Activated CD8-positive, alpha-beta memory T cell treated with anti-CD3 and anti-CD28 coated beads, Interleukin-2, amount 10 ng/mL, durations not matched to agents 7 days and 5 days (primary cell): ENCODE measurements around the gene EXOC6B. TPM values are rescaled to one million over a fixed set of nuclear protein-coding genes. Genes with fewer than 3 reads are reported as not detected.

ENCODE experiments used
- ATAC-seq: fragments of 150-1000 bp; cut with Tn5 transposase; one replicate; pipeline ENCODE4 v1.10.0; 2021; ENCODE audit warnings: moderate library complexity
- CTCF ChIA-PET: fragments of 350-600 bp; sonication (Branson Sonifier 250); formaldehyde crosslinking; loops from one replicate; lab custom pipeline; 2021; ENCODE audit warnings: antibody characterized with exemption; lab: Charles Lee
- DNase-seq: peaks from one replicate; pipeline ENCODE4 v3.0.0-alpha.2; 2020
- H3K27ac Mint-ChIP-seq: one replicate; pipeline ENCODE4 v1.8.0; 2021; ENCODE audit warnings: mild to moderate bottlenecking, mixed read lengths
- H3K27me3 Mint-ChIP-seq: one replicate; pipeline ENCODE4 v1.8.0; 2021; ENCODE audit warnings: mixed read lengths
- H3K36me3 Mint-ChIP-seq: one replicate; pipeline ENCODE4 v1.8.0; 2021; ENCODE audit warnings: mild to moderate bottlenecking, mixed read lengths
- H3K4me1 Mint-ChIP-seq: one replicate; pipeline ENCODE4 v1.8.0; 2021; ENCODE audit warnings: mixed read lengths
- H3K4me3 Mint-ChIP-seq: one replicate; pipeline ENCODE4 v1.8.0; 2021; ENCODE audit warnings: mild to moderate bottlenecking, moderate library complexity, mixed read lengths
- H3K9me3 Mint-ChIP-seq: one replicate; pipeline ENCODE4 v1.8.0; 2022; ENCODE audit warnings: low read depth, mixed read lengths
- total RNA-seq, 2 experiments: library from RNA; stranded (reverse); gene quantifications; one replicate each; pipeline ENCODE4 v1.2.3, GENCODE V29; 2021

The EXOC6B gene
- total RNA-seq, 2 experiments from 2014 or later = 14.1 to 22.8 TPM

GRCh38 chr2:72316774-72317173 lies 509.1 kb downstream of the EXOC6B start:
- Mint-ChIP-seq H3K27ac (no peak overlapping the region), H3K27me3 (no peaks in the 10 kb centered on the region), H3K4me3 (no peak overlapping the region), H3K36me3 (no peaks in the 10 kb centered on the region), H3K4me1 (no peaks in the 10 kb centered on the region), H3K9me3 (no peaks in the 10 kb centered on the region)
- CTCF ChIA-PET = no interaction called here
- DNase-seq (no peak), ATAC-seq (no peak)

GRCh38 chr2:72300147-72300684 lies 525.6 kb downstream of the EXOC6B start:
- peaks cover 4% of the 10 kb centered on the region for H3K27me3 Mint-ChIP-seq
- H3K36me3 Mint-ChIP-seq = no peaks in the 10 kb centered on the region
- H3K4me3 Mint-ChIP-seq = no peak overlapping the region
- ATAC-seq = no peak
- H3K27ac Mint-ChIP-seq = no peak overlapping the region
- DNase-seq = no peak
- CTCF ChIA-PET = no interaction called here
- H3K9me3 Mint-ChIP-seq = peaks cover 7% of the 10 kb centered on the region
- no peaks in the 10 kb centered on the region for H3K4me1 Mint-ChIP-seq

- H3K27ac Mint-ChIP-seq = no peak overlapping the region
- no peak for ATAC-seq
- peaks cover 4% of the 10 kb centered on the region for H3K27me3 Mint-ChIP-seq
- no peaks in the 10 kb centered on the region for H3K4me1 Mint-ChIP-seq
- H3K4me3 Mint-ChIP-seq = no peak overlapping the region
- H3K36me3 Mint-ChIP-seq = no peaks in the 10 kb centered on the region
- no peak for DNase-seq
- CTCF ChIA-PET = no interaction called here
- peaks cover 3% of the 10 kb centered on the region for H3K9me3 Mint-ChIP-seq
These were observed 532.2 kb downstream of the EXOC6B start for GRCh38 chr2:72293620-72294019.

- CTCF ChIA-PET = no interaction called here
- Mint-ChIP-seq H3K36me3 (no peaks in the 10 kb centered on the region), H3K27me3 (peaks cover 4% of the 10 kb centered on the region), H3K4me1 (no peaks in the 10 kb centered on the region), H3K9me3 (peaks cover 3% of the 10 kb centered on the region), H3K4me3 (no peak overlapping the region), H3K27ac (no peak overlapping the region)
- ATAC-seq (no peak), DNase-seq (no peak)
These were observed 533.4 kb downstream of the EXOC6B start for GRCh38 chr2:72292433-72292832.

- ATAC-seq (no peak), DNase-seq (no peak)
- H3K27ac Mint-ChIP-seq = no peak overlapping the region
- H3K36me3 Mint-ChIP-seq = no peaks in the 10 kb centered on the region
- no peaks in the 10 kb centered on the region for H3K27me3 Mint-ChIP-seq
- H3K9me3 Mint-ChIP-seq = no peaks in the 10 kb centered on the region
- H3K4me3 Mint-ChIP-seq = no peak overlapping the region
- no peaks in the 10 kb centered on the region for H3K4me1 Mint-ChIP-seq
- CTCF ChIA-PET = no interaction called here
These were observed 534.8 kb downstream of the EXOC6B start for GRCh38 chr2:72291059-72291458.

GRCh38 chr2:72289736-72290135 lies 536.1 kb downstream of the EXOC6B start:
- CTCF ChIA-PET = no interaction called here

GRCh38 chr2:72289283-72289682 lies 536.5 kb downstream of the EXOC6B start:
- H3K27ac Mint-ChIP-seq = no peak overlapping the region
- ATAC-seq = no peak
- H3K4me1 Mint-ChIP-seq = no peaks in the 10 kb centered on the region
- H3K27me3 Mint-ChIP-seq = no peaks in the 10 kb centered on the region
- no peak for DNase-seq
- H3K4me3 Mint-ChIP-seq = no peak overlapping the region
- CTCF ChIA-PET = no interaction called here
- no peaks in the 10 kb centered on the region for H3K36me3 Mint-ChIP-seq
- no peaks in the 10 kb centered on the region for H3K9me3 Mint-ChIP-seq

More at GRCh38 chr2:72289736-72290135, 536.1 kb downstream of the EXOC6B start:
- DNase-seq (no peak), ATAC-seq (no peak)
- H3K9me3 Mint-ChIP-seq = no peaks in the 10 kb centered on the region
- H3K4me1 Mint-ChIP-seq = no peaks in the 10 kb centered on the region
- no peaks in the 10 kb centered on the region for H3K36me3 Mint-ChIP-seq
- no peak overlapping the region for H3K4me3 Mint-ChIP-seq
- no peaks in the 10 kb centered on the region for H3K27me3 Mint-ChIP-seq
- no peak overlapping the region for H3K27ac Mint-ChIP-seq

- ATAC-seq (no peak), DNase-seq (no peak)
- no peak overlapping the region for H3K27ac Mint-ChIP-seq
- H3K4me3 Mint-ChIP-seq = no peak overlapping the region
- no peaks in the 10 kb centered on the region for H3K9me3 Mint-ChIP-seq
- no peaks in the 10 kb centered on the region for H3K27me3 Mint-ChIP-seq
- H3K36me3 Mint-ChIP-seq = no peaks in the 10 kb centered on the region
- CTCF ChIA-PET = no interaction called here
- no peaks in the 10 kb centered on the region for H3K4me1 Mint-ChIP-seq
These were observed 547.8 kb downstream of the EXOC6B start for GRCh38 chr2:72278046-72278445.

GRCh38 chr2:72276876-72277275 lies 549.0 kb downstream of the EXOC6B start:
- H3K9me3 Mint-ChIP-seq = no peaks in the 10 kb centered on the region
- H3K4me1 Mint-ChIP-seq = no peaks in the 10 kb centered on the region
- H3K36me3 Mint-ChIP-seq = no peaks in the 10 kb centered on the region
- ATAC-seq = no peak
- DNase-seq = no peak
- H3K27me3 Mint-ChIP-seq = no peaks in the 10 kb centered on the region
- CTCF ChIA-PET = no interaction called here
- H3K27ac Mint-ChIP-seq = no peak overlapping the region
- H3K4me3 Mint-ChIP-seq = no peak overlapping the region

GRCh38 chr2:72276356-72276755 lies 549.5 kb downstream of the EXOC6B start:
- H3K27me3 Mint-ChIP-seq = no peaks in the 10 kb centered on the region
- H3K4me3 Mint-ChIP-seq = no peak overlapping the region
- no peak overlapping the region for H3K27ac Mint-ChIP-seq
- no peaks in the 10 kb centered on the region for H3K36me3 Mint-ChIP-seq
- DNase-seq (no peak), ATAC-seq (no peak)
- H3K9me3 Mint-ChIP-seq = no peaks in the 10 kb centered on the region
- CTCF ChIA-PET = no interaction called here
- no peaks in the 10 kb centered on the region for H3K4me1 Mint-ChIP-seq

- CTCF ChIA-PET = no interaction called here
- no peaks in the 10 kb centered on the region for H3K9me3 Mint-ChIP-seq
- H3K27ac Mint-ChIP-seq = no peak overlapping the region
These were observed 550.7 kb downstream of the EXOC6B start for GRCh38 chr2:72275084-72275483.

GRCh38 chr2:72274380-72274797 lies 551.4 kb downstream of the EXOC6B start:
- H3K4me1 Mint-ChIP-seq = no peaks in the 10 kb centered on the region

More at GRCh38 chr2:72275084-72275483, 550.7 kb downstream of the EXOC6B start:
- H3K4me1 Mint-ChIP-seq = no peaks in the 10 kb centered on the region
- DNase-seq = no peak
- H3K4me3 Mint-ChIP-seq = no peak overlapping the region
- H3K27me3 Mint-ChIP-seq = no peaks in the 10 kb centered on the region
- H3K36me3 Mint-ChIP-seq = no peaks in the 10 kb centered on the region
- ATAC-seq = no peak

GRCh38 chr2:72273384-72273783 lies 552.4 kb downstream of the EXOC6B start:
- CTCF ChIA-PET = no interaction called here
- H3K9me3 Mint-ChIP-seq = no peaks in the 10 kb centered on the region
- no peak overlapping the region for H3K27ac Mint-ChIP-seq
- no peak overlapping the region for H3K4me3 Mint-ChIP-seq
- ATAC-seq (no peak), DNase-seq (no peak)
- no peaks in the 10 kb centered on the region for H3K27me3 Mint-ChIP-seq
- H3K4me1 Mint-ChIP-seq = no peaks in the 10 kb centered on the region
- no peaks in the 10 kb centered on the region for H3K36me3 Mint-ChIP-seq

More at GRCh38 chr2:72274380-72274797, 551.4 kb downstream of the EXOC6B start:
- no peaks in the 10 kb centered on the region for H3K9me3 Mint-ChIP-seq
- CTCF ChIA-PET = no interaction called here
- no peaks in the 10 kb centered on the region for H3K27me3 Mint-ChIP-seq
- H3K27ac Mint-ChIP-seq = no peak overlapping the region
- no peak for DNase-seq
- H3K4me3 Mint-ChIP-seq = no peak overlapping the region
- no peaks in the 10 kb centered on the region for H3K36me3 Mint-ChIP-seq
- ATAC-seq = no peak

GRCh38 chr2:72271766-72272641 lies 553.8 kb downstream of the EXOC6B start:
- Mint-ChIP-seq H3K27me3 (no peaks in the 10 kb centered on the region), H3K36me3 (no peaks in the 10 kb centered on the region), H3K4me3 (no peak overlapping the region), H3K9me3 (peaks cover 3% of the 10 kb centered on the region), H3K27ac (no peak overlapping the region), H3K4me1 (no peaks in the 10 kb centered on the region)
- ATAC-seq = no peak
- CTCF ChIA-PET = no interaction called here
- no peak for DNase-seq
